ENCODE results near the gene GLIS2.

GLIS2 gene

DNA sequence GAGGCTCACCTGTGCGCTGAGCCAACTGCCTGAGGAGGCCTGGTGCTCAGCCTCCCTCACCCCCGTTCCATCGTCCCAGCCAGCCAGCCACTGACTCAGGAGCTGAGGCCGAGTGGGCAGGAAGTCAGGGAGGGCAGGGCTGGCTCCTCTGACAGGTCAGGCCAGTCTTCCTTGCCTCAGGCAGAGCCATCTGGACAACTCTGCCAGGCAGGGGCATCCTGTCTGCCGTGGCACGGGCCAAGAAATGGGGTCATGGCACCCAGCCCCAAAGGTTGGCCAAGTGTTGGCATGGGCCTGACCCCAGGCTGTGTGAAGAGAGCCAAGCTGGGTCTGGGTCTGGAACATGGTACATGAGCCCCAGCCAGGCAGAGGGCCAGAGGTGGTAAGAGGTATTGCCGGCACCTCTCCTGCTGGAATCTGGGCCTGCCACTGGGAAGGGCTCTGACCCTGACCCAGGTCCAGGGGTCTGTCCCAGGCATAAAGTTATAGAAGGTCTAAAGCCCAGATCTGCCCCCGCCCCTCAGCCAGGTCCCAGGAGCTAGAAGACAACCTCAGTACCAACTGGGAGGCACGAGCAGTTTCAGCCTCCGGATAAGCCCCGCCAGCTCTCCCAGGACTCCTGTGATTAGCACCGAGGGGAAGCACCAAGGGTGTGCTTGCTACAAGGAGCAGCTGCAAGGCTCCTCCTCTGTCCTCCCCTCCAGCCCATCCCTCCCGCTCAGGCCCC is 53.3 kb downstream of the GLIS2 start:
- no peak for DNase-seq (ENCODE audit: low read depth in 2 of 2)

GRCh38 chr16:4370151-4370550 is 54.3 kb downstream of the GLIS2 start:
- DNase-seq (ENCODE audit: low read depth in 2 of 2) = no peak

- no peak for DNase-seq (ENCODE audit: low read depth in 2 of 2)
Measured at GRCh38 chr16:4370570-4371356, 54.9 kb downstream of the GLIS2 start.

GRCh38 chr16:4371357-4372000 is 55.6 kb downstream of the GLIS2 start, which contains the start of gene VASN:
Gene VASN, plus strand, starts transcription at chr16:4371848. Its CDS starts 9,030 bp downstream, at chr16:4380878.
- peak; percentile 65 to 74 for DNase-seq (ENCODE audit: low read depth in 2 of 2)

DNA sequence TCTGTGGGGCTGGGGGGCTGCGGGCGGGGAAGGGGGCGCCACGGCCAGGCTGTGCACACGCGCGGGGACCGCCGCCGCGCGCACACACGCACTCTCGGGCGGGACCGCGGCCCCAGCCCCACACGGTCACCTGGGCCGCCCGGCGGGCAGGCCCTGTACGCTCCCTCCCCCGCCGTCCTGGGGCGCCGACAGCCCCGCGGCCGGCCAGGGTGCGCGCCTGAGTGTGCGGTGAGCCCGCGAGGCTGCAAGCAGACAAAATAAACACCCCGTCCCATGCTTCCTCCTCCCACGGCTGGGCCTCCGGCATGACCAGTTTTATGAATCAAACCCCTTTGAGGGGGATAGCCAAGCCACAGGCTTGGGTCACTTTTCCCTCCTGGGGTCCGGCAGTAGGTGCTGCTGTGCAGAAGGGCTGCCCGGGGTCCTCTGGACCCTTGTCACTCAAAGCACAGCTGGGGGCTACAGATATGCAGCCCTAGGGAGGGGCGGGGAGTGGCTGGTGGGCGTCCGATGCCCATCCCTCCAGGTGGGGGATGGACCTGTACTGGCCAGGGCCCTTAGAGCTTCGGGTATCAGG is 56.2 kb downstream of the GLIS2 start:
- peak in 1 of 2 donors; percentile 12 for DNase-seq (ENCODE audit: low read depth in 2 of 2)

- DNase-seq (ENCODE audit: low read depth in 2 of 2) = no peak
Measured at GRCh38 chr16:4372578-4373355, 56.9 kb downstream of the GLIS2 start.

- DNase-seq (ENCODE audit: low read depth in 2 of 2) = no peak
Measured at GRCh38 chr16:4373356-4373908, 57.6 kb downstream of the GLIS2 start.

- no peak for DNase-seq (ENCODE audit: low read depth in 2 of 2)
Measured at GRCh38 chr16:4373909-4374742, 58.3 kb downstream of the GLIS2 start.

- no peak for DNase-seq (ENCODE audit: low read depth in 2 of 2)
Measured at GRCh38 chr16:4375717-4376116, 59.9 kb downstream of the GLIS2 start.

DNA sequence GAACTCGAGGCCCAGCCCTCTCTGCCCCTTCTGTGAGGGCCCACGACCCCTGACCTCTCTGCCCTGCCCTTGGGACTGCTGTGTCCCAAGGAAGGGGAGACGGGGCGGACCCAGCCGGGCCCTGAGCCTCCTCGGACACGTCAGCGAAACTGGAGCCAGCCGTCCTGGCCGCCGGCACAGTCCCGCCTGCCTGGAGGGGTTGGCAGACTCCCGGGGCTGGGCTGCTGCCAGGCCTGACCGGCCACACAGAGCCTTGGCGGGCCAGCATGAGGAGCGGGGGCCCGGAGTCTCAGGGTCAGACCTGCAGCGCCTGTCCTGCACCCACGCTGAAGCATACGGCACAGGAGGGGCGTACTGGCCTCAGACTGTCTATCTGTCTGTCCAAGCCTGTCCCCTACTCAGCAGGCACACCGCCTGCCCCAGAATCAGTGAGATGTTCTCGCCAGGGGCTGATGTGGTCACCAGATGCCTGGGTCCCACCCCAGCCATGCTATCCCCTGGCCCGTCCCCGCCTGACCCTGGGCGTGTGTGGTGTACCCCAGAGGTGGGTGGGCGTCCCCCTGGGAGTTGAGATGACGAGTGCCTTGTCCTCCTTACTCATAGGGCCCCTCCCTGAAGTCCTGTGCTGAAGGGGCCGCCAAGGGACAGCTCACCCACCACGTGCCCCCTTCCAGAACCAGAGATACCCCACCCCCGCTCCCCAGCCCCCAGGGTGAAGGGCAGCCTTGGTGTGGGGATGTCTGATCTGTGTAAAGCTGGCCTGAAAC is 60.4 kb downstream of the GLIS2 start:
- no peak for DNase-seq (ENCODE audit: low read depth in 2 of 2)

DNA sequence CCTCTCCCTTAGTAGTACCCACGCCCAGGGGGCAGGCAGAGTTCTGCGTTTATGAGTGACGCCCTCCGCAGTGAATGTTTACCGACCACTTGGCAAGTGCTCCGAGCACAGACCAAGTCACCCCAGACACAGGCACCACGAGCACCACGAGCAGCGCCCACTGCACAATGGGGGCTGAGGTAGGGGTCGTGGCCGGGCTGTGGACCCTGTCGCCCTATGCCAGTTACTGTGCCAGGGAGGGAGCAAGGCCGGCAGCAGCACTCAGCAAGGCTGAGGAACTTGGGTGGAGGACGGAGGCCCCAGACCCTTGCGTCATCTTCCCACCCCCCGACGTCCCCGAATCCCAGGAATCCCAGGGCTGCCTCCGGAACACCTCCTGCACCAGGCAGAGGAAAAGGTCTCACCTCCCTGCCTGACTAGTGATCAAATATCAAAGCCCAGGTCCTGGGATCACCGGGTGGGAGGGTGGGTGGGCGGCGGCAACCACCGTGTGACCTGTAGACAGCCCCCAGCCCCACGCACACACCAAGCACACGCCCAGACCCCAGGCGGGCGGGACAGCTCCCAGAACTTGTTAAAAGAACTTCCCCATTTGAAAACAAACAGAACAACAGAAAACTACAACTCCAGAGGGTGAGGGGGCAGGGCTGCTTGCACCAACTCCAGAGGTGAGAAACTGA is 61.2 kb downstream of the GLIS2 start:
- DNase-seq (ENCODE audit: low read depth in 2 of 2) = no peak

DNA sequence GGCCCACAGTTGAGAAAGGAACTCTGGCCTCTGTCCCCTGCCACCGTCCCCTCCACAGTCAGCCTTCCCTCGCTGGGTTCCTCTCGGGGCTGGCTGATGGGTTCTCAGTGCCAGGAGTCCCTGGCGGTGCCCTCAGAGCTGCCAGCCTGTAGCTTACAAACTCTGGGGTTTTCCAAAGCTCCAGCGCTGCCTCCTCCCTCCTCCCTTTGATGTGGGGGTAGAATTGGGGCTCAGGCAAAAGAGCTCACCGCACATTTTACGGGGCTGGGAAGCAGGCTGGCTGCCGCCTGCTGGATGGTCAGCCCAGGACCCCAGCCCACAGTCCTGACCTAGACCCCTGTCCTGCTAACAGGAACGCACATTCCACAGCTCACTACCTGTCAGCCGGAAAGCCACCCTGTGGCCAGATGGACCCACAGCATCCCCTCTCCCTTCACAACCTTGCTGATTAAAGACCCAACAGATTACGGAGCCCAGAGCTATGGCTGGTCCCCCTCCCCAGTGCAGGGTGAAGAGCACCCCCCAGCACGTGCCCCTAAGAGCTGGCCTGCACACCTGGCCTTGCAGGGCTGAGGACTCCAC is 61.8 kb downstream of the GLIS2 start:
- no peak for DNase-seq (ENCODE audit: low read depth in 2 of 2)

GRCh38 chr16:4378161-4378666 is 62.3 kb downstream of the GLIS2 start:
- no peak for DNase-seq (ENCODE audit: low read depth in 2 of 2)

GRCh38 chr16:4378999-4379690 is 63.3 kb downstream of the GLIS2 start:
- DNase-seq (ENCODE audit: low read depth in 2 of 2) = no peak

DNA sequence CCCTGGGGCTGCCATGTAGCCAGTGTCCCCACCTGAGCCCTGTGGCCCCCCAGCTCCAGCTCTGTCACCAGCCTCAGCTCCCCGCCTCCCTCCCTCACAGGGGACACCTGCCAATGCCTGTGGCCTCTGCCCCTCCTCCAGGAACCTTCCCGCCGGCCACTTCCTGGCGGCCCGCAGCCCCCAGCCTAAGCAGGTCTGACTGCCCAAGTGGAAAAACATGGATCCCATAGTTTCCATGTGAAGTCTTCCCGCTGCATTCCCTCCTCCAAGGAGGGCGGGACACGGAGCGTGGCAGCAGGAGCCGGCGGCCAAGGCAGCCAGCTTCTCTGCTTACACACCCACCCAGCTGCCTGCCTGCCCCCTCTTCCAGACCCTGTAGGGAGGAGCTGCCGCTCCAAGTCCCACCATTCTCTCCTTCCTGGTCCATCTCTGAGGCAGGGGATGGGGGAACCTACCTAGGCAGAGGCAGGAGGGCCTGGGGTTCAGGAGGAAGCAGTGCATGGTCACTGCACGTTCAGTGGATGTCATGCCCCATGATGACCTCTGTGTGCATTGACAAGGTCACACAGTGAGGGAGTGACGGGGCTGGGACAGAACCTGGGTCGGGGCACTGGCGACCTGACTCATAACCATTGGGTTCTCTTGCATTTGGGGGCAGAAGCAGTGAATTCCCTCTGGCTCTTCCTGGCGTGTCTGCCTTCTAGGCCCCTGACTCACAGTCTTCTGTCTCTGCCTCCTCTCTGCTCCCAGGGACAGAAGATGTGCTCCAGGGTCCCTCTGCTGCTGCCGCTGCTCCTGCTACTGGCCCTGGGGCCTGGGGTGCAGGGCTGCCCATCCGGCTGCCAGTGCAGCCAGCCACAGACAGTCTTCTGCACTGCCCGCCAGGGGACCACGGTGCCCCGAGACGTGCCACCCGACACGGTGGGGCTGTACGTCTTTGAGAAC is 64.5 kb downstream of the GLIS2 start:
- no peak for DNase-seq (ENCODE audit: low read depth in 2 of 2)
